IMR-90 (cell line): ENCODE data around the gene CYP19A1. TPM values are rescaled to one million over a fixed set of nuclear protein-coding genes. Genes with fewer than 3 reads are reported as not detected.

ENCODE experiments used
- ATAC-seq: fragments of 200-7000 bp; cut with Tn5 transposase; 2 replicates; pipeline ENCODE4 v1.9.1; 2020; ENCODE audit warnings: low read depth, mild to moderate bottlenecking, moderate library complexity
- BruUV-seq: library from RNA; stranded (reverse); fragments of 400-500 nt; replicated peaks from 2 replicates; lab custom pipeline; 2021; lab: Mats Ljungman, UMichigan
- CTCF ChIA-PET: fragments of 300-600 bp; formaldehyde crosslinking; extraction: SDS; loops from one replicate; lab custom pipeline; 2021; ENCODE audit warnings: antibody characterized with exemption; lab: Yijun Ruan, JAX
- POLR2A ChIA-PET: fragments of 300-600 bp; sonication (Branson Sonifier 250); formaldehyde crosslinking; loops from one replicate; lab custom pipeline; 2022; ENCODE audit warnings: antibody characterized with exemption; ENCODE audit not compliant: unreplicated experiment; lab: Charles Lee
- DNase-seq: peaks from one replicate; pipeline ENCODE4 v3.0.0; 2013
- H2AFZ ChIP-seq: replicated peaks from 2 replicates; pipeline ENCODE3; 2013; ENCODE audit warnings: low read length, mild to moderate bottlenecking; ENCODE audit not compliant: poor library complexity
- H2AK5ac ChIP-seq: 2 replicates; pipeline ENCODE4 v1.6.1; 2013; ENCODE audit warnings: low read depth, low read length, inconsistent platforms
- H2AK9ac ChIP-seq: replicated peaks from 2 replicates; pipeline ENCODE3; 2013; ENCODE audit warnings: mild to moderate bottlenecking, low read depth, low read length, moderate library complexity; ENCODE audit not compliant: poor library complexity
- H2BK120ac ChIP-seq: 2 replicates; pipeline ENCODE4 v1.6.1; 2013; ENCODE audit warnings: low read depth, low read length, inconsistent platforms
- H2BK15ac ChIP-seq: 3 replicates; pipeline ENCODE4 v1.6.1; 2013; ENCODE audit warnings: low read depth, low read length, inconsistent platforms
- H2BK20ac ChIP-seq: 2 replicates; pipeline ENCODE4 v1.6.1; 2013; ENCODE audit warnings: low read depth, mild to moderate bottlenecking, inconsistent platforms, low read length, moderate library complexity
- H2BK5ac ChIP-seq: 2 replicates; pipeline ENCODE4 v1.6.1; 2013; ENCODE audit warnings: mild to moderate bottlenecking, low read depth, low read length, inconsistent platforms; ENCODE audit not compliant: poor library complexity, severe bottlenecking
- H3K14ac ChIP-seq: replicated peaks from 2 replicates; pipeline ENCODE4 v1.6.1; 2013; ENCODE audit warnings: low read depth, low read length, inconsistent platforms
- H3K18ac ChIP-seq: 2 replicates; pipeline ENCODE4 v1.6.1; 2013; ENCODE audit warnings: low read depth, low read length, control low read depth
- H3K23ac ChIP-seq: 2 replicates; pipeline ENCODE4 v1.6.1; 2013; ENCODE audit warnings: low read depth, low read length, inconsistent platforms
- H3K27ac ChIP-seq: 2 replicates; pipeline ENCODE4 v1.5.1; 2013; ENCODE audit warnings: mild to moderate bottlenecking, control low read depth, low read length; ENCODE audit not compliant: insufficient read depth
- H3K27me3 ChIP-seq: 2 replicates; pipeline ENCODE4 v1.6.1; 2013; ENCODE audit warnings: low read length; ENCODE audit not compliant: control insufficient read depth, insufficient read depth
- H3K36me3 ChIP-seq: 2 replicates; pipeline ENCODE4 v1.6.1; 2013; ENCODE audit warnings: low read length, mixed read lengths; ENCODE audit not compliant: control insufficient read depth, insufficient read depth
- H3K4ac ChIP-seq: 2 replicates; pipeline ENCODE4 v1.6.1; 2013; ENCODE audit warnings: low read depth, low read length, inconsistent platforms
- H3K4me1 ChIP-seq: 2 replicates; pipeline ENCODE4 v1.6.1; 2013; ENCODE audit warnings: low read length, mixed read lengths; ENCODE audit not compliant: control insufficient read depth, insufficient read depth
- H3K4me2 ChIP-seq: 2 replicates; pipeline ENCODE4 v1.6.1; 2013; ENCODE audit warnings: low read depth, mild to moderate bottlenecking, control low read depth, low read length, moderate library complexity
- H3K4me3 ChIP-seq: 2 replicates; pipeline ENCODE4 v1.5.1; 2013; ENCODE audit warnings: low read depth, mild to moderate bottlenecking, control low read depth, low read length, moderate library complexity; ENCODE audit not compliant: insufficient read depth
- H3K56ac ChIP-seq: 2 replicates; pipeline ENCODE4 v1.6.1; 2013; ENCODE audit warnings: low read length, inconsistent platforms; ENCODE audit not compliant: insufficient read depth; ENCODE audit errors: extremely low read depth
- H3K79me1 ChIP-seq, 2 experiments: 2 replicates each; pipeline ENCODE4 v1.6.1; 2013; ENCODE audit warnings: low read length in 2 of 2, inconsistent platforms in 1 of 2, low read depth in 1 of 2
- H3K9ac ChIP-seq: 2 replicates; pipeline ENCODE4 v1.6.1; 2013; ENCODE audit warnings: low read depth, low read length, control low read depth
- H3K9me1 ChIP-seq: 2 replicates; pipeline ENCODE4 v1.6.1; 2013; ENCODE audit warnings: low read length, inconsistent platforms; ENCODE audit not compliant: insufficient read depth
- H3K9me3 ChIP-seq: 2 replicates; pipeline ENCODE4 v1.6.1; 2013; ENCODE audit warnings: low read length; ENCODE audit not compliant: control insufficient read depth, insufficient read depth
- H4K20me1 ChIP-seq: 2 replicates; pipeline ENCODE4 v1.6.1; 2013; ENCODE audit warnings: low read length, inconsistent platforms; ENCODE audit not compliant: insufficient read depth
- H4K5ac ChIP-seq: 2 replicates; pipeline ENCODE4 v1.6.1; 2013; ENCODE audit warnings: mild to moderate bottlenecking, low read depth, low read length, control low read depth
- H4K8ac ChIP-seq, 2 experiments: 2 replicates each; pipeline ENCODE4 v1.6.1; 2013; ENCODE audit warnings: low read depth in 2 of 2, low read length in 2 of 2, control low read depth in 1 of 2, inconsistent platforms in 1 of 2
- H4K91ac ChIP-seq: 2 replicates; pipeline ENCODE4 v1.6.1; 2013; ENCODE audit warnings: low read depth, low read length, inconsistent platforms; ENCODE audit not compliant: insufficient read depth
- BHLHE40 ChIP-seq: fragments of 150-350 bp; IDR thresholded peaks from 2 replicates; pipeline ENCODE4 v1.6.1; 2016; ENCODE audit warnings: mild to moderate bottlenecking, low read depth, low read length
- CEBPB ChIP-seq: IDR thresholded peaks from 2 replicates; pipeline ENCODE4 v1.6.1; 2012; ENCODE audit warnings: low read depth, low read length, improper control_type of control experiment
- CHD1 ChIP-seq: IDR thresholded peaks from 2 replicates; pipeline ENCODE4 v1.6.1; 2012; ENCODE audit warnings: low read depth, low read length, improper control_type of control experiment
- ELK1 ChIP-seq: fragments of 150-350 bp; IDR thresholded peaks from 2 replicates; pipeline ENCODE4 v1.6.1; 2016; ENCODE audit warnings: low read depth, mild to moderate bottlenecking, low read length, moderate library complexity, borderline replicate concordance
- FOS ChIP-seq: fragments of 150-350 bp; IDR thresholded peaks from 2 replicates; pipeline ENCODE4 v1.6.1; 2016; ENCODE audit warnings: low read depth, low read length
- MAFK ChIP-seq: IDR thresholded peaks from 2 replicates; pipeline ENCODE4 v1.6.1; 2012; ENCODE audit warnings: low read depth, low read length, improper control_type of control experiment
- MAZ ChIP-seq: IDR thresholded peaks from 2 replicates; pipeline ENCODE4 v1.6.1; 2012; ENCODE audit warnings: low read depth, mild to moderate bottlenecking, low read length, improper control_type of control experiment, moderate library complexity, borderline replicate concordance
- MXI1 ChIP-seq: IDR thresholded peaks from 2 replicates; pipeline ENCODE4 v1.6.1; 2012; ENCODE audit warnings: low read depth, mild to moderate bottlenecking, low read length, moderate library complexity, borderline replicate concordance
- NFE2L2 ChIP-seq: fragments of 150-350 bp; IDR thresholded peaks from 2 replicates; pipeline ENCODE4 v1.6.1; 2016; ENCODE audit warnings: low read depth, mild to moderate bottlenecking, low read length
- POLR2A ChIP-seq: IDR thresholded peaks from 2 replicates; pipeline ENCODE4 v1.6.1; 2012; ENCODE audit warnings: mild to moderate bottlenecking, low read depth, low read length
- RCOR1 ChIP-seq: IDR thresholded peaks from 2 replicates; pipeline ENCODE4 v1.6.1; 2012; ENCODE audit warnings: mild to moderate bottlenecking, low read length, improper control_type of control experiment; ENCODE audit not compliant: insufficient replicate concordance
- RFX5 ChIP-seq: IDR thresholded peaks from 2 replicates; pipeline ENCODE4 v1.8.0; 2012; ENCODE audit warnings: low read depth, mild to moderate bottlenecking, low read length, moderate library complexity
- dilution Hi-C: fragments of 300-500 bp; cut with HindIII; formaldehyde crosslinking; loops from one replicate; pipeline ENCODE4 v1.14.3; 2018; ENCODE audit warnings: low sequenced_read_pairs; ENCODE audit not compliant: unreplicated experiment
- in situ Hi-C: fragments of 300-500 bp; cut with MboI; formaldehyde crosslinking; loops from 3 replicates; pipeline ENCODE4 v1.14.3; 2019; ENCODE audit warnings: low sequenced_read_pairs, inconsistent platforms, mixed read lengths
- intact Hi-C: fragments of 100-400 bp; cut with micrococcal nuclease; formaldehyde crosslinking; loops from 2 replicates; pipeline ENCODE4 v1.10.0; 2022
- polyA plus RNA-seq, 3 experiments: library from polyadenylated mRNA; depleted of rRNA; stranded (reverse); fragments of >200 nt; gene quantifications; 2 replicates each; pipeline ENCODE4 v1.2.3, GENCODE V29; 2012; ENCODE audit warnings: low replicate concordance in 1 of 3
- total RNA-seq: library from RNA; depleted of rRNA; stranded (reverse); fragments of >200 nt; gene quantifications from 2 replicates; pipeline ENCODE4 v1.2.3, GENCODE V29; 2012
- TF ChIP-seq, protein P1 (sequence below): conservative IDR thresholded peaks from 2 replicates; pipeline ENCODE4 v1.5.1; 2012; ENCODE audit warnings: mild to moderate bottlenecking, low read depth, low read length, improper control_type of control experiment
- TF ChIP-seq, protein P2 (sequence below): fragments of 150-350 bp; IDR thresholded peaks from 2 replicates; pipeline ENCODE4 v1.6.1; 2017; ENCODE audit warnings: mild to moderate bottlenecking, antibody characterized with exemption, low read length, low read depth

CYP19A1 gene
- total and polyA plus RNA-seq, 2 of the 4 experiments (the other 2 are of a cell fraction), result not detected

DNA sequence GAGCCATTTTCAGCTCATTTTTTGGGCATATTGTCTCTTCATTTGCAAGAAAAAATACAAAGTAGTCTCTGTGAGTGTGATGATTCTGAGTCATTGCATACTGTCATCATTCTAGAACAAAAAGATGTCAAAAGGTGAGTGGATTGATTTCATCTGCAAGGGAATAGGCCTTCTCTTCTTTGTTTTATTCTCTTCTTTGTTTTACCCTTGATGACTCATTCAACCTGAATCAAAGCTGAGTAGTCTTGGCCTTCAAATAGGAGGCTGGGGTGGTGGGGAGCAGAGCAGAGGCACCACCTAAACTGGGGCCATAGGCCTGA, 25.4 kb downstream of the CYP19A1 start:
- H3K27me3 ChIP-seq, result peaks cover 10% of the 10 kb centered on the region
- H2AK5ac ChIP-seq, result no peak overlapping the region
- peaks cover 16% of the 10 kb centered on the region; the same call in 1 of the 2 replicates for H3K4me1 ChIP-seq
- ATAC-seq, result no peak
- TF ChIP-seq FOS (no peak), BHLHE40 (no peak), CHD1 (no peak), CEBPB (no peak), POLR2A (no peak), MXI1 (no peak), MAZ (no peak), ELK1 (no peak), NFE2L2 (no peak), MAFK (no peak), RFX5 (no peak), RCOR1 (no peak)
- TF ChIP-seq, protein P1, sequence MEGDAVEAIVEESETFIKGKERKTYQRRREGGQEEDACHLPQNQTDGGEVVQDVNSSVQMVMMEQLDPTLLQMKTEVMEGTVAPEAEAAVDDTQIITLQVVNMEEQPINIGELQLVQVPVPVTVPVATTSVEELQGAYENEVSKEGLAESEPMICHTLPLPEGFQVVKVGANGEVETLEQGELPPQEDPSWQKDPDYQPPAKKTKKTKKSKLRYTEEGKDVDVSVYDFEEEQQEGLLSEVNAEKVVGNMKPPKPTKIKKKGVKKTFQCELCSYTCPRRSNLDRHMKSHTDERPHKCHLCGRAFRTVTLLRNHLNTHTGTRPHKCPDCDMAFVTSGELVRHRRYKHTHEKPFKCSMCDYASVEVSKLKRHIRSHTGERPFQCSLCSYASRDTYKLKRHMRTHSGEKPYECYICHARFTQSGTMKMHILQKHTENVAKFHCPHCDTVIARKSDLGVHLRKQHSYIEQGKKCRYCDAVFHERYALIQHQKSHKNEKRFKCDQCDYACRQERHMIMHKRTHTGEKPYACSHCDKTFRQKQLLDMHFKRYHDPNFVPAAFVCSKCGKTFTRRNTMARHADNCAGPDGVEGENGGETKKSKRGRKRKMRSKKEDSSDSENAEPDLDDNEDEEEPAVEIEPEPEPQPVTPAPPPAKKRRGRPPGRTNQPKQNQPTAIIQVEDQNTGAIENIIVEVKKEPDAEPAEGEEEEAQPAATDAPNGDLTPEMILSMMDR, result no peak
- TF ChIP-seq, protein P2, sequence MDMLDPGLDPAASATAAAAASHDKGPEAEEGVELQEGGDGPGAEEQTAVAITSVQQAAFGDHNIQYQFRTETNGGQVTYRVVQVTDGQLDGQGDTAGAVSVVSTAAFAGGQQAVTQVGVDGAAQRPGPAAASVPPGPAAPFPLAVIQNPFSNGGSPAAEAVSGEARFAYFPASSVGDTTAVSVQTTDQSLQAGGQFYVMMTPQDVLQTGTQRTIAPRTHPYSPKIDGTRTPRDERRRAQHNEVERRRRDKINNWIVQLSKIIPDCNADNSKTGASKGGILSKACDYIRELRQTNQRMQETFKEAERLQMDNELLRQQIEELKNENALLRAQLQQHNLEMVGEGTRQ, result no peak
- H3K9me3 ChIP-seq, result no peaks in the 10 kb centered on the region
- peak; percentile 4 for DNase-seq
- H2BK5ac ChIP-seq, result no peak overlapping the region
- in situ Hi-C loops (no loop called here), dilution Hi-C loops (no loop called here), intact Hi-C loops (no loop called here)
- no peak overlapping the region for H3K56ac ChIP-seq
- H4K20me1 ChIP-seq, result no peaks in the 10 kb centered on the region
- H3K14ac ChIP-seq, result no peak overlapping the region
- H3K9ac ChIP-seq, result no peak overlapping the region
- H4K91ac ChIP-seq, result no peak overlapping the region
- peak overlapping the region; percentile 81; the same call in 1 of the 2 replicates for H3K27ac ChIP-seq
- no peak overlapping the region for H2BK120ac ChIP-seq
- POLR2A ChIA-PET, result no interaction called here
- H4K5ac ChIP-seq, result peak overlapping the region; percentile 11; the same call in 1 of the 2 replicates
- H2BK20ac ChIP-seq, result no peak overlapping the region
- H4K8ac ChIP-seq, result no peak overlapping the region; a peak in 1 of 4 replicates
- no peak overlapping the region for H3K23ac ChIP-seq
- no peak overlapping the region for H3K4me3 ChIP-seq
- no peaks in the 10 kb centered on the region for H3K36me3 ChIP-seq
- H2AK9ac ChIP-seq, result no peak overlapping the region
- no peak overlapping the region for H3K4me2 ChIP-seq
- no peak overlapping the region for H2BK15ac ChIP-seq
- CTCF ChIA-PET, result no interaction called here
- no peaks in the 10 kb centered on the region for H3K9me1 ChIP-seq
- no peaks in the 10 kb centered on the region for H3K79me1 ChIP-seq
- no peak overlapping the region for H3K4ac ChIP-seq
- no peak overlapping the region for H2AFZ ChIP-seq
- peak overlapping the region; percentile 28; the same call in 1 of the 2 replicates for H3K18ac ChIP-seq
- BruUV-seq, result no TSS peak
